Measurements from ENCODE around the gene LRP5.
"Not testable (repeated sequence)": the region's sequence is repeated elsewhere in the genome, so short reads cannot be mapped to it uniquely, and the experiment has no call there.

Gene LRP5

GRCh38 chr11:68392822-68393221, 80.4 kb downstream of the LRP5 start:
- no peak for DNase-seq (ENCODE audit: low spot score)

GRCh38 chr11:68396516-68396915, 84.1 kb downstream of the LRP5 start:
- no peak for DNase-seq (ENCODE audit: low spot score)

- DNase-seq (ENCODE audit: low spot score) = no peak
Observed at GRCh38 chr11:68397256-68397655, 84.9 kb downstream of the LRP5 start.

GRCh38 chr11:68398995-68399851, 86.8 kb downstream of the LRP5 start:
- no peak for DNase-seq (ENCODE audit: low spot score)

- DNase-seq (ENCODE audit: low spot score) = no peak
Observed at GRCh38 chr11:68399916-68400315, 87.5 kb downstream of the LRP5 start.

GRCh38 chr11:68400584-68400983, 88.2 kb downstream of the LRP5 start:
- not testable (repeated sequence) for DNase-seq (ENCODE audit: low spot score)

GRCh38 chr11:68401856-68402255, 89.5 kb downstream of the LRP5 start:
- DNase-seq (ENCODE audit: low spot score) = no peak

- DNase-seq (ENCODE audit: low spot score) = peak; percentile 60
Observed at GRCh38 chr11:68402355-68403031, 90.1 kb downstream of the LRP5 start.

GRCh38 chr11:68403424-68403823, 91.0 kb downstream of the LRP5 start:
- DNase-seq (ENCODE audit: low spot score) = no peak

GRCh38 chr11:68403831-68404230, 91.4 kb downstream of the LRP5 start:
- DNase-seq (ENCODE audit: low spot score) = no peak

GRCh38 chr11:68406324-68407313, 94.2 kb downstream of the LRP5 start:
- no peak for DNase-seq (ENCODE audit: low spot score)

GRCh38 chr11:68408512-68408911, 96.1 kb downstream of the LRP5 start:
- DNase-seq (ENCODE audit: low spot score) = no peak

GRCh38 chr11:68409748-68410344, 97.5 kb downstream of the LRP5 start:
- DNase-seq (ENCODE audit: low spot score) = no peak

GRCh38 chr11:68411501-68411991, 99.2 kb downstream of the LRP5 start:
- DNase-seq (ENCODE audit: low spot score) = no peak

- no peak for DNase-seq (ENCODE audit: low spot score)
Observed at GRCh38 chr11:68412593-68413475, 100.4 kb downstream of the LRP5 start.

- DNase-seq (ENCODE audit: low spot score) = no peak
Observed at GRCh38 chr11:68413591-68413999, 101.2 kb downstream of the LRP5 start.

- DNase-seq (ENCODE audit: low spot score) = no peak
Observed at GRCh38 chr11:68414496-68415221, 102.3 kb downstream of the LRP5 start.

- no peak for DNase-seq (ENCODE audit: low spot score)
Observed at GRCh38 chr11:68416070-68416578, 103.7 kb downstream of the LRP5 start.

- DNase-seq (ENCODE audit: low spot score) = no peak
Observed at GRCh38 chr11:68418648-68419047, 106.3 kb downstream of the LRP5 start.

- no peak for DNase-seq (ENCODE audit: low spot score)
Observed at GRCh38 chr11:68420171-68420570, 107.8 kb downstream of the LRP5 start.
